ENCODE measurements around the gene MN1.

The MN1 gene

DNA sequence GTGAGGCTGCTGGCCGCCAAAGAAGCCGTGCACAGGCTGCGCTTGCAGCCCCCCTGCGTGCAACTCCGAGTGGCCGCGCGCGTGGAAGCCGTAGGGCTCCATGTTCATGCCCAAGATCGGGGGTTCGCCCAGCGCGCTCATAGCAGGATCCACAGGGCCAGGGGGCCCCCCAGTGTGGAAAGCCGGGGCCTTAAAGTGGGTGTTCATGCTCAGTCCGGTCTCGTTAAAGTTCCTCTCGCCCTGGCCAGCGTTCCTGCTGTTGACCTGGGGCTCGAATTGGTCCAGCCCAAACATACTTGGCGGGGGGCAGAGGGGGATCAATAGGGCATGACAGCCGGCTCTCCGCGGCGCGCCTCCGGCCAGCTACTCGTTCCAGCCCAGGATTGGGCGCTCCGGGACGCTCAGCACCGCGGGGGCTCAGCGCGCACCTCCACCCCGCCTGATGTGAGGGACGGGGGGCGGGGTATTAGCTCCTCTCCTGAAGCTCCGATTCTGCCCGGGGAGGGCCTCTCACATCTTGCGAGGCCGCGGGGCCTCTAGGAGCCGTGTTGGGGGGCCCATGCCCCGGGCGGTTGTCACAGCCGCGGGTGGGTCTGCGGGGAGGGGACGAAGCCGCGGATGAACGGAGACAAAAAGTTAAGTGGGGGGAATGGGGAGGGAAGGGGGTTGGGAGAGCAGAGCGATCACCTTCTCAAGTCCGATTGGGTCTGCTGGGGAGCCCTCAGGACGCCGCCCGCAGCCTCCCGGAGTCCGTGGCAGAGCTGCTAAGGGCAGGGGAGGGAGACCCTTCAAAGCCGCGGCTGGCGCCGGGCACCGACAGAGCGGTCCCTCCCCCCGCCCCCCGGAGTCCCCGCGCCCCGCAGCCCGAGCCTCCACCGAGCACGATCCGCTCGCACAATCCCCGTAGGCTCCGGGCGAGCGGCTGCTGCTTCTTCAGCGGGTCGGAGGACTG is 1.0 kb downstream of the MN1 start:
- DNase-seq (ENCODE audit: low read depth) = no peak

DNA sequence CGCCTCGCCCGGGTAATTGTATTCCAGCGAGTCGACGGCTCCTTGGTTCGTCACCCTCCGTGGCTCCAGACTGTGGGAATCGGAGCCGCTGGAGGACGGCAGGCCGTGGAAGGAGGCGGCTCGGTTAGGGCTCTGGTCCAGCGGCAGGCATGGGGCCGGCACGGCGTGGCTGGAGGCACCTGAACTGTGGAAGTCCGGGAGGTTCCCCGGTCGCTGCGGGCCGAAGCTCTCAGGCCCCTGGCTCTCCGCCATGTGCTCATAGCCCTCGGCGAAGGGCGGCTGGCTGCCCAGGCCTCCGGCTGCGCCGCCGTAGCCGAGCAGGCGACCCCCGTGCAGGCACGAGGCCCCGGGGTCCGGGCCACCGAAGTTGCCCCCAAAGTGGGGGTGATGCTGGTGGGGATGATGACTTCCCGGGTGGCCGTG is 1.7 kb downstream of the MN1 start:
- no peak for DNase-seq (ENCODE audit: low read depth)

DNA sequence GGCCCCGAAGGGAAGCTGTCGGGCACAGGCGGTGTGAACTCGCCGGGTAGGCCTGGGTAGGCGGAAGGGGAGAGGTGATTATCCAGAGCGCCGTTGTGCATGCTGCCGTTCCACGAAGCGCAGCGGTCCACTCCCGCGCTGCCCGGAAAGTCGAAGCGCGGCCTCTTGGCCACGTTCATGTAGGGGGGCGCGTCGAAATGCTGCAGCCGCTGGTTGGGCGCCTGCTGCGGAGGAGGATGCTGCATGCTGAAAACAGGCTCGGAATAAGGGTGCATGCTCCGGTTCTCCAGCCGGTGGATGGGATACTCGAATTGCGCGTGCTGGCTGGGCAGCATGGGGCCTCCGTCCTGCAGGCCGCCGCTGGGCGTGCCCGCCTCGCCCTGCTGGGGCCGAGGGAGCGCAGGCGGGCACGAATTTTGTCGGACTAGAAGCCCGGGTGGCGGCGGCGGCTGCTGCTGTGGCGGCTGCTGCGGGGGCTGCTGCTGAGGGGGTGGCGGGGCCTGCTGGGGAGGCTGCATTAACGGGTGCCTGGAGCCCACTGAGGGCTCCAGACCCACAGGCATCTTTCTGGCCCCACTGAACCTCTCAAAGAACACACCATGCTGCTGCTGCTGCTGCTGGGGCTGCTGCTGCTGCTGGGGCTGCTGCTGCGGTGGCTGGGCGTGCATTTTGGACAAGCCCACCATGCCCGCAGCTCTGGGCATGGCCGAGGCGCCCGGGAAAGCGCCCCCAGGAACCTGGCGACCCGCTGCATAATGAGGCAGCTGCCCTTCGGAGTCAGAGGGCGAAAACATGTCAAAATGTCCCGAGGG is 2.3 kb downstream of the MN1 start:
- no peak for DNase-seq (ENCODE audit: low read depth)

DNA sequence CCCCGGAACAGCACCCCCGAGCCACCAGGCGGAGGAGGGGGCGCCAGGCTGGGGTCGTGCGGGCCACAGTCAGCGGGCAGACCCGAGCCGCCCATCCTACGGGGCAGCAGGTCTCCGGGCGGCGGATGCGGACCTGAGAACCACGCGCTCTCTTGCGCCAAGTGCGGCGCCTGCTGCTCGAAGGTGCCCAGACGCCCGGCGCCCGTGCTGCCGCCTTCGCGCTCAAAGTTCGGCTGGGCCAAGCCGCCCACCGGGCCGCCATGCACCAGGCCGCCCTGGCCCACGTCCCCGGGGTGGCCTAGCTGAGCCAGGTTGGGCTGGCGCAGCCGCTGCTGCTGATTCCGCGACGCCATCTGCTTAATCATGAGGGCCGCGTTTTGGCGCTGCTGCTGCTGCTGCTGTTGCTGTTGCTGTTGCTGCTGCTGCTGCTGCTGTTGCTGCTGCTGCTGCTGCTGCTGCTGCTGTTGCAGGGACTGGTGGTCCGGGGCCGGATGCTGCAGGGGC is 3.0 kb downstream of the MN1 start:
- DNase-seq (ENCODE audit: low read depth) = no peak

DNA sequence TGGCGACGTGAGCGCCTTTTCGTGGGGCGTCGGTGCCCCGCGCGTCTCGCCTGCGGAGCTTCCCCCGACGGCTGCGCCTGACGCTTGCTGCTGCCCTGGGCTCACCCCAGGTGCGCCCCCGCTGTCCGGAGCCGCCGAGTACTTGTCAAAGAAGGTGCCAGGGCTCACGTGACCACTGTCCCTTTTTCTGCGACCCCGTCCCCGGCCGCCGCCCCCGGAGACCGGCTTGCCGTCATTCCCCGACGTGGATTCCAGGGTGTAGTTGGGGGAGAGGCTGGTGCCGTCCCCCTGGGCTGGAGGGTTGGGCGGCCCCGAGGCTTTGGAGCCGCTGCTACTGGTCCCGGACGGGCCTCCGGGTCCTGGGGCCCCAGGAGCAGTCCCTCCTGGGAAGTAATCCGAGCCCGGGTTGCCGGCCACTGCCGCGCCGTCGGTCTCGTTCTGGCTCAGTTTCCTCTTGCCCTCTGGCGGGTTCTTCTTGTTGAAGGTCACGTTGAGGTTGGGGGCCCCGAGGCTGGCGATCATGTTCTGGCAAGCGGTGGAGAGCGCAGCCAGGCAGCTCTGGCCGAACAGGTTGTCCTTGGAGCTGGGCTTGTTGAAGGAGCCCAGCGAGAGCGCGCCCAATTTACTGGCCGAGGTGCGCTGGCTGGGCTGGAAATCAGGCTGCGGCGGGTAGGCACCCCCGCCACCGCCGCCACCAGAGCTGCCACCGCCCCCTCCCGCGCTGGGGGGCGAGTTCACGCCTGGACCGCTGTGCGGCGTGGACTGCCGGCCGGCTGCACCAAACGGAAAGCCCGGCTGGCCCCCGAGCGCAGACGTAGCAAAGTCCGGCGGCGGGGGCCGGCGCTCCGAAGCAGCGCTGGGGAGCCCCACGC is 3.8 kb downstream of the MN1 start:
- DNase-seq (ENCODE audit: low read depth) = no peak

DNA sequence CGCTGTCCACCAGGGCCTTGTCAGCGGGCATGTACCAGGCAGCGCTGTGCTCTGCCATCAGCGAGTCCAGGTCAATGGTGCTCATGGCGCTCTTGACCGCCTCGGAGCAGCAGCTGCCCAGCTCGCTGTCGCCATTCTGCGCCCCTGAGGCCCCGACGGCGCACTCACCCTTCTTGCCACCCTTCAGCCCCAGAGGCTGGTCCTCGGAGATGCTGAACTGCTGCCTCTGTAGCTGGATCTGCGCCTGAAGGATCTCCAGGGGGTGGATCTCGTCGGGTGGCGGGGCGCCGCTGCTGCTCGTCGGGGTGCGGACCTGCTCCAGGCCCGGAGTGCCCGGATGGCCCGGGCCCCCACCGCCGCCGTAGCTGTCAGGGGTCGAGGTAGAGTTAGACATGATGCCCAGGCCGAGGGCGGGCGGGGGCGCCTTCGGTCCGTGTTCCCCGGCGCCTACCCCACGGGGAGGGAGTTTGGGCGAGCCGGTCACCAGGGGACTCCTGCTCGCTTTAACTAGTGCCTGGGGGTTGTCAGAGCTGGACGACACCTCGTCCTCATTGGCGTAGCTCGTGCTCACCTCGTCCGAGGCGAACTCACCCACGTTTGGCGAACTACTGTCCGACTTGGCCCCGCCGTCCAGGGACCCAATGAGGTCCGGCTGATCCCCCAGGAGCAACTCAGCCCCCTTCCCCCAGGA is 4.6 kb downstream of the MN1 start:
- no peak for DNase-seq (ENCODE audit: low read depth)

DNA sequence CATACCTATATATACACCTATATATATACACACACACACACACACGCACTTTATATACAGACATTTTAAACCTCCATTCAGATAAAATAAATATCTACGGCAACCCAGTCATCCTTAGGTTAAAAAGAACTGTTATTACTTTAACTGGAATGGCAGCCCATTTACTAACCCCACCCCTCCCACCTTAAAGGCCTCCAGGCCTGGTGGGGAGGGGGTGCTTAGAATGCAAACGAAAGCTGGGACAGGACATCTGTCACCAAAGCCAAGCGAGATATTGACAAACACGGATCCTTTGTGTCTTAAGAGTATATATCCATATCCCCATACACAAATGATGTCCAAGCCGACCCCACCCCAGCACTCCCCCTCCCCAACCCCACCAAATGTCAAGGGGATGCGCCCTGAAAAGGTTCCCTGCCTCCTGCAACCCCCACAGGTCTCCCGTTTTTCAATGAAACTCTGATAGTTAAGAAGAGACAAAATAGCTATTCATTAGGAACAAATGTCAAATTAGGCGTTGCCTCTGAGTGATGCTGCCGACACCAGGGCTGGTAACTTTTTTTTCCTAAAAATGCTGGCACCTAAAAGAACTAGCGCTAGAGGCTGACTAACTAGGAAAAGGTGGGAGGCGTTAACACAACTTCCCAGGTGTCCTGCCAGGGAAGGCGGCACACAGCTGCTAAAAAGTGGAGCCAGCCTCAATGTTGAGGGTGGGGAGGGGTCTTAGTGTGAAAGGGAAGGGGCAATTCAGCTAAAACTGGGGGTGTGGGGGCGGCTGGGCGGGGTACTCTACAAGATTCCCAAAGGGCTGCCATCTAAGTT is 5.6 kb downstream of the MN1 start:
- no peak for DNase-seq (ENCODE audit: low read depth)

DNA sequence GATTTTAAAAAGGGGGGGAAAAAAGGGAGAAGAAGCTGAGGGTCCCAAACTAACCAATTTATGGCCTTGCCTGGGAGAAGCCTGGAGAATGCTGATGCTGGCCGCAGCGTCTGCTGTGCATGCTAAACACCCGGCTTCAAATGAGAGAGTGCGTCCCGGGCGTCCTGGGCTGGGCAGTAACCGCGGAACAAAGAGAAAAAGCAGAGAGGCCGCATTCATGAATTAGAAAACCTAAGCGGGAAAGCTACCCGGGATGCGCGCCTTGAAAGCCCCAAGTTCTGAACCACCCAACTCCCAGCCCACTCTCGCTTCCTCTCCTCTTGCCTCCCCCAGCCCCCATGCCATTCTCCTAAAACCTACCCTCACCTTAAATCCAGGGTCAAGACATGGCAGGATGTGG is 6.5 kb downstream of the MN1 start:
- no peak for DNase-seq (ENCODE audit: low read depth)

DNA sequence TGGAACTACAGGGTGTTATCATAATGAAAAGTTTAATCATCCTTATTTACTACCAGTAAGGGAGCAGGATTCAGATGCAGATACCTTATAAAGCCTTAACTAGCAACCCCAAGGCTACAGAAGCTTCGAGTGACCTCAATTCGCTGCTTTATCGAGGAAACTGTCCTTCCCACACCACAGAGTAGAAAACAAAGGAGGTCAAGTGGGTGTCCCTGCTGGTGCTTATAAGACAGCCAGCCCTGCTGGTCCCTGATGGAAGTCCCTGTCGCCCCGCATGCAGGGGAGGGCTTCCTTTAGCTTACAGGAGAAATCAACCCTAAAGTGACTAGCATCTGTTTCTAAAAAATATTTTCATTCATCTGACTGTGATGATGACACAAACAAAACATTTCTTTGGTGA is 7.3 kb downstream of the MN1 start:
- no peak for DNase-seq (ENCODE audit: low read depth)

DNA sequence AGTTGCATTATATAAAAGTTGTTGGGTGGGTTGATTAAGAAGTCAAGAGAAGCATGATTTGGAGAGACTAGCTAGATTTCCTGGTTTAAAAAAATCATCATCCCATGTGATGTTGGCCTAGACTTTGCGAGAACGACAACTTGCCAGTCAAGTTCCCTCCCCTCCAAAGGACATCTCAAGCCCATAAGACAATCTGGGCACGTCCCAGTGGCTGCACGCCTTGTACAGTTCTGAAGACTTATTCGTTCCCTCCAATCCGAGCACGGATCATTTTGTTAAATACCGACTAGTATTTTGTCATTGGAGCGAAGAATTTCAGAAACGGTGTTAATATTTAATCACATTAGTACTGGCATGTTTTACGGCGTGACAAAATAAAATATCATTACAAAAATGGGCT is 8.0 kb downstream of the MN1 start:
- no peak for DNase-seq (ENCODE audit: low read depth)

DNA sequence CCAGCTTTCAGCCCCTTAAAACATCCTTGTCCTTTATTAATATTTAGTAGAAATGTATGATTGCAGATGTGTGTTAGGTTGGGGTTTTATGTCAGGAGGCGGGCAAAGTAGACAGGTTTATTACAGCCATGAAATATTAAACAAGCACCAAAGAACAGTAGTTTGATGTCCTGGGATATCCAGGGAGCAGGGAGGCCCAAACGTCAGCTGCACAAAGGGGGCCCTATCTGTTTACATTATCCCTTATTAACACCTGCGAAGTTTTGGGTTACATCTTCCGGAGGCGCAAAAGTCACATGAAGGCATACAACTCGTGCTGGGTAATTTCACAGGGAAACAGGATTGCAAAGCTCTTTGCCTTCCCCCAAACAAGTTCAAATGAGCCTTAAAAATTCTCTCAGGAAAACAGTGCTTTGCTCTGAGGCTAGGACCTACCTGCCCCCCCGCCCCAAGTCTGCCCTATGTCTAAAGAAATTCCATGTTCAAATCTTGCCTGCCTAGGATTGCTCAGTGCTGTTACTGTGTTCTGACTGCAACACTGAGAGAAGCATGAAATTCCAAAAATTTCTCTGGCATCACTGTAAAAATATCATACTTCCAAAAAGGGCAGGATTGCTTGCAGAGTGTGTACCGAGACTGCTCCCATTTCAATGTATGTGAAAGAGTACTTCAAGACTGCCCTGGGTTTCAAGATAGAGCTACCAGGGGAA is 8.9 kb downstream of the MN1 start:
- DNase-seq (ENCODE audit: low read depth) = no peak

DNA sequence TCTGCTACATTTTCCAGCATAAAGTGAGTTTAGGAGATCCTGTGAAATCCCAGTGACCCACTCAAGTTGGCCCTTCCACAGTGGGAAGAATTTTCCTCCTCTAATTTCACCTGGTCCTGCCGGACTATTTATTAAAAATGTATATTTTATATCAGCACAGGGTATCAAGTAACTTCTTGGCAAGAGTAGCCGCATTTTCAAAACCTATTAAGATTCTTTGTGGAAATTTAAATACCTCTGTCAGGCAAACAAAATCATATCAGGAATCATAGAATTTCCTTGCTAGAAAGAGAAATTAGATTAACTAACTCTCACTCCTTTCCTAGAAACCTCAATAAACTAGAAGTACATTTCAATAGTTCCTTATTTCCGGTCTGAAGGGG is 9.7 kb downstream of the MN1 start:
- DNase-seq (ENCODE audit: low read depth) = no peak

DNA sequence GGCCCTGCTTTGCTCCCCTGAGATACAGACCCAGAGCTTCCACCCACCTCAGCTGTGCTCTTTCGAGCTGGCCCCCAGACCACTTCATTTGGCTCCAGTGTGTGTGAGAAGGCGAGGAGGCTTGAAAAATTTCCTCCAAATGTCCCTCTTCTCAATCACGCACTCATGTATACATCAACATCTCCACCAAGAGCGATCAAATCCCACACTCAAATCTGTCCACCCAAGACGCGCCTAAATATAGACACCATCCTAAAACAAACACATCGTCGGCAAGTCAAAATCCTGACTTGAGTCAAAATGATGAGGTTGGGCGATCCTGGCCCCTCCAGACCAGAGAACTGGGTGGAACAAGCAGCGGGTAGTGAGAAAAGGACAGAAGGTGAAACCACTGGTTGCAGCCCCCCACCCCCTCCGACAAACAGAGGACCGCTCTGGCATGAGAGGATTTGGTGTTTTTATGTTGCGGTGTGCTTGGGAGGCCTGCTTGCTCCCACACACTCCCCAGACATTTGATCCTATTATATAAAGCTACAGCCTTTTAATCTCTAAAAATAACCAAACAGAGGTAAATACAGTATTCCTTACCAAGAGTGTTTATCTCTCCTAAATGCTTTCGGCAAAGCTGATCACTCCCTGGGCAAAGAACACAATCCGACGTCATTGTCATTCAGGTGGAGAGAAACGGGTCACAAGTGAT is 10.2 kb downstream of the MN1 start:
- no peak for DNase-seq (ENCODE audit: low read depth)

DNA sequence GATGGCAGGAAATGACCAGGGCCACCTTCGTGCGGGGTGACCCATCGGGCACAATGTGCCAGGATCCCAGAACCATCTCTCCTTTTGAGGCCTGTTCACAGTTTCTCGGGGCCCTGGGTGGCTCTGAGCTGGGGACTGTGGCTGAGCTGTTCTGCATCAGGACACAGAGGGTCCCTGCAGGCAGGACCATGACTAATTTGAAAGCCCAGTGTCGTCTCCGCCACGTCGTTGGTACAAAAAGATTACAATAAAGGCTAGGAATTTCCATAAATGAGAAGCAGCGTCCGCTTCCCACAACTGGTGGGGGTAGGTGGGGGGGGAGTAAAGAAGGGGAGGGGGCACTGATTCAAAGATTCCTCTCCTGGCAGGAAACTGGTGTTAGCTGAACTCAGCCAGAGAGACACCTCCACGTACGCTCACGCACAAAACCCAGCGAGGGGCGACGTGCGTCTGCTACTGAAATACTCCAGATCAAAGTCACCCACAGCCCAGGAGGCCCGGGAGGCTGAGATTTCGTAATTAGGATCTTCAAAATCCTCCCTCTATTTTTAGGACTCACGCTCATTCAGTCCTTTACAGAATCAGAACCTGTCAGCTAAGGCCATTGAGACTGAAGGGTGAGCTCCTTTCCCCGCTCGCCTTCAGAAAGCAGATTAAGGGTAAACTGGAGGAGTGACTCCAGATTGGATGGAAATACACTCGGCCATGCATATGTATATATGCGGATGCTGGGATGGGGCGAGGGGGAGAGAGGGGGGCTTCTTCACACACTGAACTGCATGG is 11.0 kb downstream of the MN1 start:
- no peak for DNase-seq (ENCODE audit: low read depth)

DNA sequence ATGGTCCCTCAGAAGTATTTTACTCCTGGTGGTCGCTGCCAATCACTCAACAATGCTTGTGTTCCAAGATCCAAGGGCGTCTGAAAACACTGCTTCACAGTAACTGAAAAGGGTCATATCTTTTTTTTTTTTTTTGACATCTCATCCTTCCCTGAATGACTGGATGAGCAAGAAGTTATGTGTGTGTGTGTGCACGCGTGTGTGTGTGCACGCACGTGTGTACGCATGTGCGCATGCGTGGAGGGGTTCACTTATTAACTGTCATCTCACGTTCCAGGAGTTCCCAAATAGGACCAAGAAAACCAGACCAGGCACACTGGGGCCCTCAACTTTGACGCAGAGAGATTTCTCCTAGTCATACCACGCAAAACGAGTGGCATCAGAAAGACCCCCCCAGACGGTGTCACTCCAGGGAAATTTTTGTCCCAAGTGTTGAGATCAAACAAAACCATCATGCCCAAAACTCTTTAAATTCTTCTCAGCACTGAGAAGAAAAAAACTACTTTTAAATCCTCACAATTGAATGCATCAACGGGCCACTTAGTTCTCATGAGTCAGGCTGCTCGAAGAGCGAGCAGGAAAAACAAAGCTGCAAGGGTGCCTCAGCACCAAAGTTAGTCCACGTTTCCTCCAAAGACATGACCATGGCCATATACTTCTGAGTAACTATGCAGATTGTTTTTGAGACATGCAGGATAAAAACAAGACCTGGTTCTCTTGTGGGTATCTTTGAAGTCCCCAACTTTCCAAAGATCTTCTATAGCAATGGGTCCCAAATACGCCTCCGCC is 12.9 kb downstream of the MN1 start:
- DNase-seq (ENCODE audit: low read depth) = no peak

DNA sequence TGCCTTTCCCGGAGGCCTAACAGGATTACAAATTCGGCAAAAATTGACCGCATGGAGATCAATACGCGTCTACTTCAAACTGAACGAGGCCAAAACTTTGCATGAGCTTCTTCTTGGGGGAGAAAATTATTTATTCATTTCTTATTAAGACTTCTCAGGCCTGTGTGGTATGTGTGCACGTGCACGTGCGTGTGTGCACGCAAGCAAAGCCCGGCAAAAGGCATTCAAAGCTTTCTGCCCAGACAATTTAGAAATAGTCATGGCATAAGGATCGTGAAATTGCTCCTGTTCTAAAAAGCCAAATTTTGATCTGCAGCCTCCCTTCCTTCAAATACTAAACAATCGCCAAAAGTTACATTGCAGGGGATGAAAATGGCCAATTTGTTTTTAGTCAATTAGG is 14.6 kb downstream of the MN1 start:
- DNase-seq (ENCODE audit: low read depth) = no peak

DNA sequence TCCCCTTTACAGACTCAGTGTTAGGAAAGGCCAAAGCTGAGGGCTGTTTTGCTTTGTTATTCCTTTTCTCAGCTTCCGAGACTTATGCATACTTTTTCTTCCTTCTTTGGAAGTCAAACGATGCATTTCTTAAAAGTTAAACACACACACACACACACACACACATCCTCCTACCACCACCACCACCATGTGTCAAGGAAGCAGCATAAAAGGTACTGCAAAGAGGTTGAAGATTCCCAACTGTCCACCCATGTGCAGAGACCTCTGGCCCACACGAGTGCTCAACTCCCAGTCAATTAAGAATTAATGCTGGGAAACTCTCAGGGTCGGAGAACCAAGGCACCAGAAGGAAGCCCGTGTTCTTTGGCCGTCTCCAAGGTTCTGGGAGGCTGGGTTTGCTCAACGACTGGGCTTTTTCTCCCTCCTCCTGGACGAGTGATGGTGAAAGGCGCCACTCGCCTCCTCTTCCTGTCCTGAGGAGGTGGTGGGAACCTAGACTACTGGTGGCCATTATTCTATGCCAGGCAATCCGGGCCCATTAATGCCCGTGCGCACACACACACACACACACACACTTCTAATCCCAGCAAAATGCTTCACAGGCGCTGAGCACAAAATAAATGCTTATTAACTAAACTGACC is 15.1 kb downstream of the MN1 start:
- DNase-seq (ENCODE audit: low read depth) = no peak

Measured in stimulated activated CD8-positive, alpha-beta memory T cell treated with anti-CD3 and anti-CD28 coated beads, Interleukin-12 subunit alpha, Interleukin-12 subunit beta, amount 100 ng/mL, for 4 hours (primary cell).